ENCODE data around the gene HDAC6. TPM values are rescaled to one million over a fixed set of nuclear protein-coding genes. Genes with fewer than 3 reads are reported as not detected.

Gene HDAC6
- total RNA-seq, 1 experiment from 2014 or later = 79.9 TPM

GRCh38 chrX:48784726-48785125 lies 17.1 kb upstream of the HDAC6 start:
- Histone ChIP-seq H2AFZ (ENCODE audit: low read depth, low read length, poor library complexity, severe bottlenecking) (no peak overlapping the region), H3K4me2 (ENCODE audit: low read length) (no peak overlapping the region), H3K27ac (ENCODE audit: low read depth, low read length) (no peak overlapping the region), H3K36me3 (ENCODE audit: control insufficient read depth in 1 of 2, insufficient read depth in 2 of 2, low read length in 2 of 2) (no peaks in the 10 kb centered on the region), H3K9me2 (ENCODE audit: insufficient read depth) (no peaks in the 10 kb centered on the region), H3K79me2 (ENCODE audit: insufficient read depth, low read length) (no peaks in the 10 kb centered on the region), H3K4me3 (replicated peaks in 1 of 2; ENCODE audit: low read depth in 1 of 2, low read length in 2 of 2) (no peak overlapping the region), H3K27me3 (ENCODE audit: insufficient read depth, low read length) (no peaks in the 10 kb centered on the region), H4K20me1 (ENCODE audit: insufficient read depth) (no peaks in the 10 kb centered on the region), H3K9me3 (ENCODE audit: control insufficient read depth in 1 of 2, insufficient read depth in 1 of 2, low read depth in 1 of 2, low read length in 2 of 2) (no peaks in the 10 kb centered on the region), H3K4me1 (ENCODE audit: control insufficient read depth in 1 of 2, insufficient read depth in 2 of 2, low read length in 2 of 2) (no peaks in the 10 kb centered on the region), H3K9ac (ENCODE audit: low read length) (no peak overlapping the region)
- intact Hi-C loops (cut with micrococcal nuclease) = no loop called here
- ChIA-PET CTCF (no interaction called here), POLR2A (no interaction called here), RAD21 (ENCODE audit: low non-redundant PET in 1 of 2, low total read pairs in 2 of 2, uncharacterized antibody in 2 of 2, unreplicated experiment in 2 of 2) (no interaction called here)
- TF ChIP-seq RAD21 (IDR thresholded peaks at IDR 0.05; ENCODE audit: low read depth) (no peak), ZFX (IDR thresholded peaks at IDR 0.05) (no peak)
- no peak for DNase-seq (ENCODE audit: low read depth, low spot score)
- BruUV-seq (replicated peaks) = no TSS peak
- ATAC-seq = no peak

- no peaks in the 10 kb centered on the region for H3K79me2 ChIP-seq (ENCODE audit: insufficient read depth, low read length)
- H3K27ac ChIP-seq (ENCODE audit: low read depth, low read length) = no peak overlapping the region
- RAD21 ChIA-PET (ENCODE audit: low non-redundant PET in 1 of 2, low total read pairs in 2 of 2, uncharacterized antibody in 2 of 2, unreplicated experiment in 2 of 2) = no interaction called here
- TF ChIP-seq CBX3 (IDR thresholded peaks at IDR 0.05; ENCODE audit: low read depth) (no peak), CTCF (IDR thresholded peaks at IDR 0.05 in 2 of 3, conservative IDR thresholded peaks at IDR 0.05 in 1 of 3; ENCODE audit: borderline replicate concordance in 1 of 3, insufficient read depth in 1 of 3, low read depth in 2 of 3, low read length in 2 of 3) (no peak), ATF3 (IDR thresholded peaks at IDR 0.05) (no peak), EGR1 (IDR thresholded peaks at IDR 0.05; ENCODE audit: low read depth) (no peak), CEBPB (IDR thresholded peaks at IDR 0.05; ENCODE audit: low read depth) (no peak), POLR2A (IDR thresholded peaks at IDR 0.05; ENCODE audit: borderline replicate concordance, extremely low read depth, insufficient read depth, insufficient read length) (no peak), MAX (IDR thresholded peaks at IDR 0.05) (no peak), JUND (IDR thresholded peaks at IDR 0.05) (no peak), ZNF274 (IDR thresholded peaks at IDR 0.05; ENCODE audit: low read depth, low read length) (no peak), ZBTB33 (IDR thresholded peaks at IDR 0.05; ENCODE audit: extremely low read depth, insufficient replicate concordance, low read length) (no peak), POLR2AphosphoS5 (IDR thresholded peaks at IDR 0.05; ENCODE audit: low read depth, low read length) (no peak), EZH2phosphoT487 (IDR thresholded peaks at IDR 0.05; ENCODE audit: borderline replicate concordance) (no peak)
- BruUV-seq (replicated peaks) = no TSS peak
- H3K4me3 ChIP-seq (replicated peaks in 1 of 2; ENCODE audit: low read depth in 1 of 2, low read length in 2 of 2) = no peak overlapping the region
- no peaks in the 10 kb centered on the region for H3K36me3 ChIP-seq (ENCODE audit: control insufficient read depth in 1 of 2, insufficient read depth in 2 of 2, low read length in 2 of 2)
- ATAC-seq (no peak), DNase-seq (ENCODE audit: low read depth, low spot score) (no peak)
- H3K27me3 ChIP-seq (ENCODE audit: insufficient read depth, low read length) = no peaks in the 10 kb centered on the region
- no peak overlapping the region for H3K4me2 ChIP-seq (ENCODE audit: low read length)
- no peaks in the 10 kb centered on the region for H3K9me2 ChIP-seq (ENCODE audit: insufficient read depth)
- H2AFZ ChIP-seq (ENCODE audit: low read depth, low read length, poor library complexity, severe bottlenecking) = no peak overlapping the region
- H3K4me1 ChIP-seq (ENCODE audit: control insufficient read depth in 1 of 2, insufficient read depth in 2 of 2, low read length in 2 of 2) = no peaks in the 10 kb centered on the region
- H3K9ac ChIP-seq (ENCODE audit: low read length) = no peak overlapping the region
- intact Hi-C loops (cut with micrococcal nuclease) = no loop called here
- POLR2A ChIA-PET = no interaction called here
- CTCF ChIA-PET = no interaction called here
- H4K20me1 ChIP-seq (ENCODE audit: insufficient read depth) = no peaks in the 10 kb centered on the region
- no peaks in the 10 kb centered on the region for H3K9me3 ChIP-seq (ENCODE audit: control insufficient read depth in 1 of 2, insufficient read depth in 1 of 2, low read depth in 1 of 2, low read length in 2 of 2)
These were observed 16.7 kb upstream of the HDAC6 start for GRCh38 chrX:48785186-48785539.
